ENCODE results near the gene SNX7.
A peak's percentile ranks its signal among the peaks of the same experiment; 100 is the strongest.

DNA sequence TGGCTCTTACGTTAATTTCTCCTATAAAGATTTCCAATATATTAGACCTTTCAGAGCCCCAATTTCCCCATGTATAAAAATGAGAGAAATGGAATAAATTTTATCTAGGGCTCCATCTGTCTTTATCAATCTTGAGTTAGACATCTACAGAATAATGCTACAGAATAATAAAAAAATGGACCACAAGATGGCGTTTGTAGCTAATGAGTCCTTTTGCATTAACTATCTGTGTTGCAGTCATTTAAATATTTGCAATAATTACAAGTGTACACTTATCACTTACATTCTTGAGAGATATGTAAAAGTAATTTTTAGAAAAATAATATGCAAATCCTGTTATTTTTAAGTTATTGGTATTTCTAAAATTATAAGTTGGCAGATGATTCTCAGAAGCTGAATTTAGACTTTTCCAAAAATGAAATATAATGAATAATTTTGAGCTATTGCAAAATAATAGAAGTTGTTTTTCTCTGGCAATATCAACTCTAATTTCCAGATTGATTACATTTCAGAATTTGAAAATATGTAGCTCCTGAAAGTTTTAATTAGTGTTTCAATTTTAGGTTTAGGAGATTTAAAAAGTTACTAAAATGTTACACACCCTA is 87.7 kb downstream of the SNX7 start:
- TF ChIP-seq, protein P1, sequence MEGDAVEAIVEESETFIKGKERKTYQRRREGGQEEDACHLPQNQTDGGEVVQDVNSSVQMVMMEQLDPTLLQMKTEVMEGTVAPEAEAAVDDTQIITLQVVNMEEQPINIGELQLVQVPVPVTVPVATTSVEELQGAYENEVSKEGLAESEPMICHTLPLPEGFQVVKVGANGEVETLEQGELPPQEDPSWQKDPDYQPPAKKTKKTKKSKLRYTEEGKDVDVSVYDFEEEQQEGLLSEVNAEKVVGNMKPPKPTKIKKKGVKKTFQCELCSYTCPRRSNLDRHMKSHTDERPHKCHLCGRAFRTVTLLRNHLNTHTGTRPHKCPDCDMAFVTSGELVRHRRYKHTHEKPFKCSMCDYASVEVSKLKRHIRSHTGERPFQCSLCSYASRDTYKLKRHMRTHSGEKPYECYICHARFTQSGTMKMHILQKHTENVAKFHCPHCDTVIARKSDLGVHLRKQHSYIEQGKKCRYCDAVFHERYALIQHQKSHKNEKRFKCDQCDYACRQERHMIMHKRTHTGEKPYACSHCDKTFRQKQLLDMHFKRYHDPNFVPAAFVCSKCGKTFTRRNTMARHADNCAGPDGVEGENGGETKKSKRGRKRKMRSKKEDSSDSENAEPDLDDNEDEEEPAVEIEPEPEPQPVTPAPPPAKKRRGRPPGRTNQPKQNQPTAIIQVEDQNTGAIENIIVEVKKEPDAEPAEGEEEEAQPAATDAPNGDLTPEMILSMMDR (conservative IDR thresholded peaks at IDR 0.05 in 1 of 2, IDR thresholded peaks at IDR 0.05 in 1 of 2; ENCODE audit: low read depth in 1 of 2, low read length in 2 of 2) = peak in 1 of 2 donors; percentile 52
- no peak for TF ChIP-seq EZH2 (IDR thresholded peaks at IDR 0.05; ENCODE audit: low read length, missing control alignments)
